ENCODE measurements around the gene MAGEB17. TPM values are rescaled to one million over a fixed set of nuclear protein-coding genes. Genes with fewer than 3 reads are reported as not detected.

The MAGEB17 gene
- not detected in 2 replicates for total RNA-seq

GRCh38 chrX:16167181-16167580, at the start of gene MAGEB17:
Gene MAGEB17 (plus strand): TSS chrX:16167481. CDS start chrX:16170383, 2,902 bp downstream.

GRCh38 chrX:16123222-16123786, 44.0 kb upstream of the MAGEB17 start, which contains the start of gene GRPR:
Gene GRPR (plus strand): TSS chrX:16123565. CDS start chrX:16123954, 389 bp downstream.

Other genes with a start within 250 kb of the MAGEB17 start
- not detected in 2 replicates for gene GRPR, start 43.9 kb upstream of the MAGEB17 start, total RNA-seq